ENCODE results near the gene DOCK6.

GRCh38 chr19:11174336-11174735 lies 88.0 kb downstream of the DOCK6 start:
- TF ChIP-seq POLR2A (IDR thresholded peaks at IDR 0.05) (no peak), CTCF (IDR thresholded peaks at IDR 0.05) (no peak)
